ENCODE results near the gene TEAD3. TPM values are rescaled to one million over a fixed set of nuclear protein-coding genes. Genes with fewer than 3 reads are reported as not detected.

TEAD3 gene
- total RNA-seq, 4 donors from 2014 or later = 11.5 to 14.8 (median 13.5) TPM

- TF ChIP-seq CTCF (IDR thresholded peaks at IDR 0.05 in 4 of 5, conservative IDR thresholded peaks at IDR 0.05 in 1 of 5) (peak; percentile 98 to 99 (median 98)), POLR2A (IDR thresholded peaks at IDR 0.05) (peak; percentile 97 to 98)
- Histone ChIP-seq H3K9me3 (no peaks in the 10 kb centered on the region), H3K36me3 (peaks cover 0 to 25% of the 10 kb centered on the region in 2 donors), H3K4me1 (peaks cover 21 to 32% of the 10 kb centered on the region in 2 donors), H3K27ac (peak within 1 kb of the TSS; percentile 87 to 92 (median 90)), H3K4me3 (peak within 1 kb of the TSS; percentile 63 to 81 (median 72)), H3K27me3 (no peaks in the 10 kb centered on the region)
- intact Hi-C loops (cut with DNase I; ENCODE audit: low total_unique reads) = loop anchor here (1.0 kb wide), 2 partner anchors 16 to 126 kb away; partner anchors contain the start of genes FANCE and PPARD
- in situ Hi-C loops (cut with MboI; ENCODE audit: low sequenced_read_pairs in 4 of 4) = no loop called here
- peak; percentile 93 to 95 for ATAC-seq
- DNase-seq = peak; percentile 96 to 97
These were observed 28.5 kb downstream of the TEAD3 start, which contains the start of gene RPL10A for GRCh38 chr6:35468181-35468979. Gene RPL10A, plus strand, starts transcription at chr6:35468401. Its CDS starts 34 bp downstream, at chr6:35468435.

GRCh38 chr6:35465646-35466045 is 31.2 kb downstream of the TEAD3 start:
- Histone ChIP-seq H3K4me1 (peaks cover 18 to 23% of the 10 kb centered on the region in 2 donors), H3K4me3 (no peak overlapping the region), H3K27ac (no peak overlapping the region), H3K27me3 (no peaks in the 10 kb centered on the region), H3K9me3 (no peaks in the 10 kb centered on the region), H3K36me3 (peaks cover 0 to 8% of the 10 kb centered on the region in 2 donors)
- in situ Hi-C loops (cut with MboI; ENCODE audit: low sequenced_read_pairs in 4 of 4) = no loop called here
- intact Hi-C loops (cut with DNase I; ENCODE audit: low total_unique reads) = no loop called here
- TF ChIP-seq POLR2A (IDR thresholded peaks at IDR 0.05) (no peak), CTCF (IDR thresholded peaks at IDR 0.05 in 4 of 5, conservative IDR thresholded peaks at IDR 0.05 in 1 of 5) (no peak)
- ATAC-seq (no peak), DNase-seq (no peak)

- no peaks in the 10 kb centered on the region for H3K27me3 ChIP-seq
- no peak overlapping the region for H3K4me3 ChIP-seq
- no peaks in the 10 kb centered on the region for H3K9me3 ChIP-seq
- in situ Hi-C loops (cut with MboI; ENCODE audit: low sequenced_read_pairs in 4 of 4) = no loop called here
- H3K27ac ChIP-seq = no peak overlapping the region
- DNase-seq (no peak), ATAC-seq (no peak)
- peaks cover 5% of the 10 kb centered on the region in 2 donors for H3K4me1 ChIP-seq
- no peak for TF ChIP-seq POLR2A (IDR thresholded peaks at IDR 0.05)
- no peak for TF ChIP-seq CTCF (IDR thresholded peaks at IDR 0.05 in 4 of 5, conservative IDR thresholded peaks at IDR 0.05 in 1 of 5)
- peaks cover 0 to 10% of the 10 kb centered on the region in 2 donors for H3K36me3 ChIP-seq
- intact Hi-C loops (cut with DNase I; ENCODE audit: low total_unique reads) = no loop called here
These were observed 33.6 kb downstream of the TEAD3 start for GRCh38 chr6:35463292-35463691.

GRCh38 chr6:35461270-35461669 is 35.6 kb downstream of the TEAD3 start:
- in situ Hi-C loops (cut with MboI; ENCODE audit: low sequenced_read_pairs in 4 of 4) (no loop called here), intact Hi-C loops (cut with DNase I; ENCODE audit: low total_unique reads) (no loop called here)
- no peaks in the 10 kb centered on the region for H3K4me1 ChIP-seq
- peaks cover 0 to 19% of the 10 kb centered on the region in 2 donors for H3K36me3 ChIP-seq
- H3K4me3 ChIP-seq = no peak overlapping the region
- ATAC-seq (no peak), DNase-seq (no peak)
- no peak overlapping the region for H3K27ac ChIP-seq
- no peaks in the 10 kb centered on the region for H3K27me3 ChIP-seq
- no peaks in the 10 kb centered on the region for H3K9me3 ChIP-seq
- TF ChIP-seq POLR2A (IDR thresholded peaks at IDR 0.05) = no peak
- no peak for TF ChIP-seq CTCF (IDR thresholded peaks at IDR 0.05 in 4 of 5, conservative IDR thresholded peaks at IDR 0.05 in 1 of 5)

All from gastrocnemius medialis (tissue), 4 donors.